Adrenal gland (tissue), 12 donors: ENCODE results near the gene LHFPL2. TPM values are rescaled to one million over a fixed set of nuclear protein-coding genes. Genes with fewer than 3 reads are reported as not detected.

Experiments used
- DNase-seq, 7 donors: peaks; one replicate each; pipeline ENCODE4 v3.0.0-alpha.2; 2019 to 2020
- H3K27ac ChIP-seq, 5 donors: fragments of 200-600 bp; sonication (generic) in 4 of 5; 1 replicate in 3 of 5; 2 replicates in 2 of 5; pipeline versions ENCODE4 v1.5.1 to v1.8.0; 2016 to 2020; ENCODE audit warnings: mild to moderate bottlenecking in 1 of 5
- H3K27me3 ChIP-seq: fragments of 200-600 bp; 2 replicates; pipeline ENCODE4 v1.8.0; 2021
- H3K36me3 ChIP-seq, 2 donors: fragments of 200-600 bp; replicated peaks in 1 of 2; 1 replicate in 1 of 2; 2 replicates in 1 of 2; pipeline versions ENCODE4 v1.5.1 to v1.8.0; 2018 to 2022
- H3K4me1 ChIP-seq, 2 donors: fragments of 200-600 bp; replicated peaks in 1 of 2; 1 replicate in 1 of 2; 2 replicates in 1 of 2; pipeline versions ENCODE4 v1.5.1 to v1.8.0; 2018 to 2021
- H3K4me3 ChIP-seq, 4 donors: fragments of 200-600 bp; sonication (generic) in 3 of 4; one replicate each; pipeline ENCODE4 v1.5.1; 2016 to 2018
- H3K9me3 ChIP-seq, 3 donors: fragments of 200-600 bp; sonication (generic) in 1 of 3; replicated peaks in 1 of 3; 1 replicate in 2 of 3; 2 replicates in 1 of 3; pipeline versions ENCODE4 v1.5.1 to v1.8.0; 2016 to 2021
- POLR2A ChIP-seq, 2 donors: fragments of 450-650 bp; IDR thresholded peaks; one replicate each; pipeline ENCODE4 v1.6.1; 2017; ENCODE audit warnings: antibody characterized with exemption in 2 of 2, mild to moderate bottlenecking in 2 of 2, moderate library complexity in 1 of 2
- WGBS, 4 donors: extraction: QIAGEN DNeasy Blood & Tissue Kit in 2 of 4; methylation state at CpG; one replicate each; pipeline versions ENCODE4 v1.1.5 to v1.1.7; 2013 to 2017; 5-methylcytosine and 5-hydroxymethylcytosine counted together
- intact Hi-C, 2 donors: fragments of 100-400 bp; cut with DNase I; formaldehyde crosslinking; loops; one replicate each; pipeline versions ENCODE4 v1.14.1 to v1.15.0; 2022 to 2023
- polyA plus RNA-seq, 3 donors: library from polyadenylated mRNA; stranded (reverse); fragments of 200-250 nt in 2 of 3; fragments of 350-450 nt in 1 of 3; fragmentation: Illumina TruSeq in 1 of 3; extraction: RNeasy Lipid Tissue Mini Kit (QIAGEN cat#74804) in 1 of 3; gene quantifications; one replicate each; pipeline ENCODE4 v1.2.3, GENCODE V29; 2013 to 2014
- total RNA-seq, 9 donors: library from RNA; depleted of rRNA in 4 of 9; stranded (reverse); fragments of >200 nt in 4 of 9; fragments of 120-200 nt in 1 of 9; fragmentation: NEBNext Ultra II Directional in 1 of 9; extraction: Animal tissue kit (Norgen Biotek cat#: 25700) in 1 of 9; gene quantifications; one replicate each; pipeline versions ENCODE4 v1.1.0 to v1.2.4, GENCODE V29; 2013 to 2023
- TF ChIP-seq, protein P1 (sequence below), 6 experiments: fragments of 450-650 bp in 4 of 6; fragments of 200-600 bp in 2 of 6; sonication (generic) in 1 of 6; IDR thresholded peaks; 1 replicate in 5 of 6; 2 replicates in 1 of 6; pipeline versions ENCODE4 v1.5.1 to v1.8.0; 2016 to 2021; ENCODE audit warnings: antibody characterized with exemption in 6 of 6, mild to moderate bottlenecking in 2 of 6, moderate library complexity in 1 of 6
- donor health status: healthy with polysubstance abuse.
- donor health status: Bipolar disorder and iron deficiency.
- donor health status: DM: yes; HTN: yes; CAD: no.
- donor health status: DM: no; HTN: no; CAD: no.
- donor health status: DM: no; HTN: no; CAD: no.
- donor health status: DM: yes; HTN: yes; CAD: no.

LHFPL2 gene
- total and polyA plus RNA-seq, 12 donors, result 8.0 to 68.4 (median 44.9) TPM

DNA sequence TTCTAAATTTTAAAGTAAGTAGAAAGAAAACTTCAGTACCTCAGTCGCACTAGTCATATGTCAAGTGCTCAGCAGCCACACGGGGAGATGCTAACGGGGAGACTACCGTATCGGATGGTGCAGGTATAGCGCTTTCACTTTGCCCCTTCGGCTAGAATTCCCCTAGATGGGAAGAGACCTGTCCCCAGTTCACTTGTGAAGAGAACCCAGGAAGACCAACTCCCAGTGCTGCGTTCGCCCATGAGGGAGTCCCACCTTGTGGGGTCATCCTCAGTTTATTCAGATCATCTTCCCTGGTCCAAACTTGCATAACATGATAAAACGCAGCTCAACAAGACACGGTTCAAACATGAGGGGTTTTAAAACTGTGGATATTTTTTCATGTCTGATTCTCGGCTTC lies 87.3 kb downstream of the LHFPL2 start:
- Histone ChIP-seq H3K27ac (no peak overlapping the region), H3K36me3 (no peaks in the 10 kb centered on the region), H3K27me3 (no peaks in the 10 kb centered on the region), H3K4me3 (no peak overlapping the region), H3K9me3 (no peaks in the 10 kb centered on the region), H3K4me1 (peaks cover 0 to 26% of the 10 kb centered on the region in 2 donors)
- TF ChIP-seq, protein P1, sequence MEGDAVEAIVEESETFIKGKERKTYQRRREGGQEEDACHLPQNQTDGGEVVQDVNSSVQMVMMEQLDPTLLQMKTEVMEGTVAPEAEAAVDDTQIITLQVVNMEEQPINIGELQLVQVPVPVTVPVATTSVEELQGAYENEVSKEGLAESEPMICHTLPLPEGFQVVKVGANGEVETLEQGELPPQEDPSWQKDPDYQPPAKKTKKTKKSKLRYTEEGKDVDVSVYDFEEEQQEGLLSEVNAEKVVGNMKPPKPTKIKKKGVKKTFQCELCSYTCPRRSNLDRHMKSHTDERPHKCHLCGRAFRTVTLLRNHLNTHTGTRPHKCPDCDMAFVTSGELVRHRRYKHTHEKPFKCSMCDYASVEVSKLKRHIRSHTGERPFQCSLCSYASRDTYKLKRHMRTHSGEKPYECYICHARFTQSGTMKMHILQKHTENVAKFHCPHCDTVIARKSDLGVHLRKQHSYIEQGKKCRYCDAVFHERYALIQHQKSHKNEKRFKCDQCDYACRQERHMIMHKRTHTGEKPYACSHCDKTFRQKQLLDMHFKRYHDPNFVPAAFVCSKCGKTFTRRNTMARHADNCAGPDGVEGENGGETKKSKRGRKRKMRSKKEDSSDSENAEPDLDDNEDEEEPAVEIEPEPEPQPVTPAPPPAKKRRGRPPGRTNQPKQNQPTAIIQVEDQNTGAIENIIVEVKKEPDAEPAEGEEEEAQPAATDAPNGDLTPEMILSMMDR (IDR thresholded peaks at IDR 0.05), result no peak
- no peak for TF ChIP-seq POLR2A (IDR thresholded peaks at IDR 0.05)
- peak in 1 of 7 donors; percentile 37 for DNase-seq
- intact Hi-C loops, result no loop called here
- 93 to 98% (median 97%) methylated on average over 12 of the region's 12 CpGs for WGBS, 4 donors

DNA sequence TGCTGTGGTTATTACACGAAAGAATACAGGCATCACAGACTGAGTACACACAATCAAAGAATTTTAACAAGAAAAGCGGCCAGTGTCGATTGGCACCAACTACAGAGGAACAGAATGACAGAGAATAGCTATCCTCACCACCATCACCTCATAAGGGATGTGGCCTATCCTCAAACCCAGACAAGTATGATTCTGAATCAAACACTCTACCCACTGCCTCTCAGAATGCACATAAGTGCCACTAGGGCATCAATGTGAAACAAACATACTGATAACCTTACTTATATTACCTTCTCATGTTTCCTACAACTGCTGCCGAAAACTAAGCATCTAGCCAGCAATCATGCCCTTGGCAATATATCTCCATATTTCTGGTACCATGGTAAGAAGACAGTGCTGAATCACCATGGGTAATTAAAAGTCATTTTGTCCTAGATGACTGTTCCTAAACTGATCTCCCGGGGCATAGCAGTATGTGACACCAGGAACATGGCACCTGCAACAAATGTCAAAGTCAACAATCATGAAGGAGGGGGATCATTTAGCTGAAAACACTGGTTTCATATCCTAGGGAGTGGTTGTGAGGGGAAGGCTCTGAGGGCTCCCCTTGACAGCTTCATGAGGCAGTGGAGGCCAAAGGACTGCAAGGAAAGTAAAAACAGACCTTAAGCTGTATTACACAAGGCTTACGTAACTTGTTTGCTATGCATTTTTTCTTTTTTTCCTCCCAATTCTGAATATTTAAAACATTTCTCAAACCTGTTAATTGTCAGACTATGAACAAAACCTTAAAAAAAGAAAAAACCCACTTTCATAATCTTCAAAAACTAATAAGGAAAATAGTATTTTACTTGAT lies 88.3 kb downstream of the LHFPL2 start:
- Histone ChIP-seq H3K4me3 (no peak overlapping the region), H3K36me3 (no peaks in the 10 kb centered on the region), H3K9me3 (no peaks in the 10 kb centered on the region), H3K4me1 (peaks cover 0 to 23% of the 10 kb centered on the region in 2 donors), H3K27me3 (no peaks in the 10 kb centered on the region), H3K27ac (no peak overlapping the region)
- DNase-seq, result peak in 1 of 7 donors; percentile 27
- TF ChIP-seq, protein P1 (IDR thresholded peaks at IDR 0.05), result no peak
- TF ChIP-seq POLR2A (IDR thresholded peaks at IDR 0.05), result no peak
- intact Hi-C loops, result no loop called here
- WGBS, 4 donors, result 92 to 96% (median 94%) methylated on average over 6 of the region's 6 CpGs

DNA sequence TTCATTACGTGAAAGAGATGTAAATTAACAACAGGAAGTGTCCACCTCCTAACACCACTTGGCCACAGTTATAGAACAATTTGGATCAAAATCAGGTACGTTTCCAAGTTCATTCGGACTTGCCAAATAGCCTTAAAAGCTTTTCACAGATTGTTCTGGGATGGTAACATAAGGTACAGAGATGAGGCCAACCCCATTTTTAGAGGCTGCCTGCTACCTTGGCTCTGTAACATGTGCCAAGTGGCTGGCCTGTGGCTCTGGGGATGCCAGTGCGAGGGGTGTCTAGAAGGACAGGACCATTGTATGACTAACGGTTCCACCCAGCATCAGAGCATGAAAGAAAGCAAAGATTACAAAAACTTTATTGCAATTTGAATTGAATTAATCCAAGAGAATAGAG lies 91.0 kb downstream of the LHFPL2 start:
- 74 to 83% (median 76%) methylated on average over 5 of the region's 5 CpGs for WGBS, 4 donors
- Histone ChIP-seq H3K27me3 (no peaks in the 10 kb centered on the region), H3K36me3 (no peaks in the 10 kb centered on the region), H3K4me3 (no peak overlapping the region), H3K27ac (no peak overlapping the region), H3K4me1 (peaks cover 0 to 3% of the 10 kb centered on the region in 2 donors), H3K9me3 (no peaks in the 10 kb centered on the region)
- DNase-seq, result peak in 1 of 7 donors; percentile 27
- TF ChIP-seq, protein P1 (IDR thresholded peaks at IDR 0.05), result no peak
- TF ChIP-seq POLR2A (IDR thresholded peaks at IDR 0.05), result no peak
- intact Hi-C loops, result no loop called here

DNA sequence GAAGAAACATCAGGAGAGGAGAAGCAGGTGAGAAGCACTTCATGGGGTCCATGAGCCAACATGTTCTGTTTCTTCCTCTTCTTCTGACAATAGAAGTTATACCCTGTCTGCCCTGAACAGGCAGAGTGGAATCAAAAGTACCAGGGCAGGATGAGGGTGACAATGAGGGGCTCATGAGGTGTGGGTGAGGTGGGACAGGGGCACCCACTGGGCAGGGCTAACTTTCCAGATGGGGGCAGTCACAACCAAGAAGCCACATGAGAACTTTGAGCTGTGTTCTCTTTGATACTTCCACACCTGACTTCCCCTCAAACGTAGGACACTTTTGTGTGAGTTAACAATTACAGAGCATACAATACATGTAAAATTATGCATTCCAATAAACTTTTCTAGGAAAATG lies 92.7 kb downstream of the LHFPL2 start:
- no peak overlapping the region for H3K4me3 ChIP-seq
- no peaks in the 10 kb centered on the region for H3K36me3 ChIP-seq
- no peaks in the 10 kb centered on the region for H3K9me3 ChIP-seq
- H3K27ac ChIP-seq, result no peak overlapping the region
- intact Hi-C loops, result no loop called here
- peak in 1 of 7 donors; percentile 27 for DNase-seq
- TF ChIP-seq POLR2A (IDR thresholded peaks at IDR 0.05), result no peak
- TF ChIP-seq, protein P1 (IDR thresholded peaks at IDR 0.05), result no peak
- no peaks in the 10 kb centered on the region for H3K27me3 ChIP-seq
- H3K4me1 ChIP-seq, result peaks cover 0 to 3% of the 10 kb centered on the region in 2 donors
- 46 to 63% (median 60%) methylated on average over 1 of the region's 1 CpG for WGBS, 4 donors
